Adipocyte (in vitro differentiated cells): ENCODE data around the gene FILIP1L.

ENCODE experiments used
- DNase-seq: peaks from one replicate; pipeline ENCODE4 v3.0.0-alpha.2; 2015; ENCODE audit warnings: low read depth
- H3K27me3 ChIP-seq: replicated peaks from 2 replicates; pipeline ENCODE4 v1.7.0; 2013; ENCODE audit warnings: mild to moderate bottlenecking, low read length, moderate library complexity; ENCODE audit not compliant: control insufficient read depth, insufficient read depth
- H3K36me3 ChIP-seq: 2 replicates; pipeline ENCODE4 v1.7.0; 2013; ENCODE audit warnings: low read length, mild to moderate bottlenecking, moderate library complexity; ENCODE audit not compliant: control insufficient read depth, insufficient read depth, severe bottlenecking
- H3K4me1 ChIP-seq: 2 replicates; pipeline ENCODE4 v1.7.0; 2013; ENCODE audit warnings: mild to moderate bottlenecking, low read length, moderate library complexity; ENCODE audit not compliant: control insufficient read depth, insufficient read depth
- H3K4me3 ChIP-seq: 2 replicates; pipeline ENCODE4 v1.7.0; 2013; ENCODE audit warnings: mild to moderate bottlenecking, low read length, moderate library complexity
- H3K9ac ChIP-seq: 2 replicates; pipeline ENCODE4 v1.7.0; 2013; ENCODE audit warnings: mild to moderate bottlenecking, low read length, moderate library complexity
- H3K9me3 ChIP-seq: 2 replicates; pipeline ENCODE4 v1.7.0; 2013; ENCODE audit warnings: mild to moderate bottlenecking, low read length, moderate library complexity; ENCODE audit not compliant: control insufficient read depth

Gene FILIP1L

DNA sequence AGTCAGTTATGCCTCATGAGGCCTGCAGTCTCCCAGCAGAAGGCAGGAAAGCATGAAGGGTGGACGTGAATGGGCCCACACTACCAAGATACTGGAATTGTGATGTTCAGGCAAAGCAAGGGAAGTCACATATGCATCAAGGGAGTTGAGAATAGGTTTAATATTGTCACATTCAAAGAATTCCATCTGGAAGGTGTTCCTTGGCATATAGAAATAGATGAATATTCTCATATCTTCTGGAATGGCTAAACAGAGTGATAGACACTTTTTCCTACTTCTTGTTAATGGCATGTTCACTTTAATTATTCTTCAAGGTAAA is 193.0 kb downstream of the FILIP1L start:
- Histone ChIP-seq H3K4me1 (peaks cover 49% of the 10 kb centered on the region), H3K36me3 (no peaks in the 10 kb centered on the region), H3K27me3 (no peaks in the 10 kb centered on the region), H3K9ac (no peak overlapping the region), H3K9me3 (no peaks in the 10 kb centered on the region), H3K4me3 (no peak overlapping the region)
- no peak for DNase-seq

DNA sequence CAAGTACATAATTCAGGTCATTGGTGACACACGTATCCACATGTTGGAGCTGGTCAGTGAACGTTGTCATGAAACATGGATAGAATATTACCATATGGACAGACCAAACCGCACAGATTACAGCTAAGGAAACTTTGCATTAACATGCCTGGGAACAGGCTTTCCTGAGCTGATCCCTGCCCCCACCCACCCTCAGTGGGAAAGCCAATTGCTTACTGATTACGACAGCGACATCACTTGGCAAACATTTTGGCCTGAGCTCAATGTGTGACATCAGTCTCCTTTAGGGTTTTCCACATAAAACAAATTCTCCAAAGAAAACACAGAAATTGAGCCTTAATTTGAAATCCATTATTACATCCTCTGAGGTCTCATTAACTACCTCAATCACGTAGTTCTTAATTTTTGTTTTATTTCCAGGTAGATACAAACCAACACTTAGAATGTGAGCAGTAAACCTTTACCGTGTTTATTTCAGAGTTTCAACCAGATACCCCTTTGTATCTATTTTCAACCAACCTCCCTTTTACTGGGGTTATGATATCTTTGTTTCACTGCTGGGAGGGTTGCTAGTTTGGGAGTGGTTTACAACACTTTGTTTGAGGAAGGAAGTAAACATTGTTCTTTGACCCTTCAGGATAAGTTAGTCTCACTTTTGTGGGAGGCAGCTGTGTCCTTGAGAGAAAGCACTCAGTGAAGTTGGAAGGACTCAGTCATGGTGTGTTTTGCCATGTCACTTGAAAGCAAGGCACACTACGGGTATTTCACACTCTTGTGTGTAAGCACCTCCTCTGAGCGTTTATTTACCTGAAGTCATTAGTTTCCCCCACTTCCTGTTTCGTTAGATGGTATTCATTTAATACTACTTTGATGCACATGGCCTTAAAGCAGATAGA is 193.6 kb downstream of the FILIP1L start:
- peak overlapping the region; percentile 47 for H3K9ac ChIP-seq
- DNase-seq: peak; percentile 58
- no peaks in the 10 kb centered on the region for H3K36me3 ChIP-seq
- H3K27me3 ChIP-seq: no peaks in the 10 kb centered on the region
- H3K4me3 ChIP-seq: peak overlapping the region; percentile 20
- peaks cover 49% of the 10 kb centered on the region for H3K4me1 ChIP-seq
- H3K9me3 ChIP-seq: no peaks in the 10 kb centered on the region

DNA sequence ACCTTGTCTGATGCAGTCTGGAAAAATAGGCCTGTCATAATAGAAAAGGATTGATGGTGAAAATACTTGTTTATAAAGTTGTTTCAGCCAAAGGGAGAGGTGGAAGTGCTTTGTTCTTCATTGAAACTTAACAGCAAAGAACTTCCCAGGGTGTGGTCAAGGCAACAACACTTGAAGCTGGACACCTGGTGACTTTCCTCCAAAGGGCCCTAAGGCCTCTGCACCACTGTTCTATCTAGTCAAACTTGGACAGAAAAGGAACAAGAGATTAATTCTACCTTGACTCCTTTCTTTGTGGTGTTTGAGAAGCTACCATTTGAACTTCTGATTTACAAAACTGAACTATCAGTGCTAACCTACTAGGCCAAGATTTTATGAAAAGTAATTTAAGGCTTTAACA is 194.6 kb downstream of the FILIP1L start:
- no peaks in the 10 kb centered on the region for H3K27me3 ChIP-seq
- H3K36me3 ChIP-seq: no peaks in the 10 kb centered on the region
- DNase-seq: no peak
- H3K4me1 ChIP-seq: peaks cover 49% of the 10 kb centered on the region
- no peak overlapping the region for H3K4me3 ChIP-seq
- no peaks in the 10 kb centered on the region for H3K9me3 ChIP-seq
- H3K9ac ChIP-seq: peak overlapping the region; percentile 47

GRCh38 chr3:99918715-99919114 is 195.6 kb downstream of the FILIP1L start:
- Histone ChIP-seq H3K9ac (no peak overlapping the region), H3K36me3 (no peaks in the 10 kb centered on the region), H3K9me3 (no peaks in the 10 kb centered on the region), H3K4me1 (peaks cover 49% of the 10 kb centered on the region), H3K27me3 (no peaks in the 10 kb centered on the region), H3K4me3 (no peak overlapping the region)
- DNase-seq: peak; percentile 63

DNA sequence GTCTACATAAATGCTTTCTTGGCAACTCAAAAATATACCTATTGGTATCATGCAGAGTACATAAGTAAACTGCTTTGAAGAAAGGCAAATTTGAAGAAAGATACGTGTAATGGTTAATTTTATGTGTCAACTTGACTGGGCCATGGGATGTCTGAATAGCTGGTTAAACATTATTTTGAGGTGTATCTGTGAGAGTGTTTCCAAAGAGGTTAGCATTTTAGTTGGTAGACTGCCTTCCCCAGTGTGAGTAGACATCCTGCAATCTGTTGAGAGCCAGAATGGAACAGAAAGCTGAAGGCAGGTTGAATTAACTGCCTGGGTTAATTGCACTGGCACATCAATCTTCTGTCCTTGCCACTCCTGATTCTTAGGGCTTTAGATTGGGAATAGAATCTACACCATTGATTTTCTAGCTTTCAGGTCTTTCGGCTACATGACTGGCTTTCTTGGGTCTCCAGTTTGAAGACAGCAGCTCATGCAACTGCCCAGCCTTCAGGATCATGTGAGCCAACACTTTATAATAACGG is 198.3 kb downstream of the FILIP1L start:
- no peaks in the 10 kb centered on the region for H3K36me3 ChIP-seq
- no peak for DNase-seq
- no peak overlapping the region for H3K4me3 ChIP-seq
- H3K27me3 ChIP-seq: no peaks in the 10 kb centered on the region
- no peak overlapping the region for H3K9ac ChIP-seq
- peaks cover 27% of the 10 kb centered on the region for H3K4me1 ChIP-seq
- no peaks in the 10 kb centered on the region for H3K9me3 ChIP-seq

- Histone ChIP-seq H3K36me3 (no peaks in the 10 kb centered on the region), H3K4me1 (peaks cover 14% of the 10 kb centered on the region), H3K4me3 (no peak overlapping the region), H3K9ac (no peak overlapping the region), H3K9me3 (no peaks in the 10 kb centered on the region), H3K27me3 (no peaks in the 10 kb centered on the region)
- DNase-seq: no peak
These were observed 202.9 kb downstream of the FILIP1L start for GRCh38 chr3:99911433-99911832.

DNA sequence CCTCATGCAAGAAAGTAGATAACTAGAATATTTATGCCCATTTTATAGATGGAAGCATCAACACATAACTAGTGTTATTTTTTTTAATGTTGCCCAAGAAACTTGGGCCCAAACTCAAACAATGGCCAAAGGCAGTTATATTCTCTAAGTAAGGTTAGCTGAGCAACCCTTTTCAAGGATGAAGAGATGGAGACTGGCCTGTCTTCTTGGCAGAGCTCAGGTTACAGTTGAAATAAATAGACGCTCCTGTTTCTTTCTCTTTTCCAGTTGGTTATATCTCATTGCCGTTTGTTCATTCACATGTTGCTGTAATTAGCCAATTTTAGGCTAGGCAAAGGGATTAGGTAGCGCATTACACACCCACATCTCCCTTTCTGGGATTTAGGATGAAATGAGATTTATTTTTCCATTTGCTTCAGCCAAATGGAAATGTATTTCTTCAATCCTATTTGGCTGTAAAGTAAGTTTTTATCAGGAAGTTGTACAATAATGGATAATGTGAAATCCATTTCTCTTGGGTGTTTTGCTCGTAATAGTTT is 203.5 kb downstream of the FILIP1L start:
- no peaks in the 10 kb centered on the region for H3K36me3 ChIP-seq
- H3K9me3 ChIP-seq: no peaks in the 10 kb centered on the region
- H3K4me3 ChIP-seq: no peak overlapping the region
- H3K9ac ChIP-seq: no peak overlapping the region
- peaks cover 14% of the 10 kb centered on the region for H3K4me1 ChIP-seq
- DNase-seq: no peak
- no peaks in the 10 kb centered on the region for H3K27me3 ChIP-seq

DNA sequence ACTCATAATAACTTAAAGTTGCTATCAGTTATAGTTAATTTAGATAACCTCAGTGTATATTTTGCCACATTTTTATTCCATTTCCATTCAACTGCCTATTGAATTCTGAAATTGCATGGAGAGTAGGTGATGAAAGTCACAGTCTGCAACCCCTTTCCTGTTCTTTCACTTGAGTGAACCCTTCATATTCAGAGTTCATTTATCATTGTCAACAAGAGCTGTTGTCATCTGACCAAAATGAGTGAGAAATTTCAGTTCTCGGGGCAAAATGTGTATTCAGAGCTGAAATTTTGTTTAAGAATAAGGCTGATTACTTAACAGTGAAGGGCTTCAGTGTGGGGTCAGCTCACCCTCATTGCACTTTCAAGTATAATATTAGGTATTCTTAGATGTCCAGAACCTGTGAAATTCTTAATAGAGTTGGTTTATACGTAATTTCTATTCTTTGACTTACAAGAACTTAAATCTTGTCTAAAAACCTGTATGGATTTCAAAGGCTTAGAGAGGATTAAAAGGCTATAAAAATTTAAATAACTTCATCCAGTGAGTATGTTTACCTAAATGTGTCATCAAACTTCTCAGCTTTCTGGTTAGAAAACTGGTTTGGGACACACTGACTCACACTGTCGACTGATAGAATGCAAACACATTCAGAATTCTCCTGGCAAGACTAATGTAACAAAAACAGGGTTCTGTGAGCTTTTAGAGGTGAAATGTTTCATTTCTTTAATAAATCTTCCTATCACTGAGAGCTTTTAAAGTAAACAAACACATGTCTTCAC is 204.4 kb downstream of the FILIP1L start:
- H3K4me1 ChIP-seq: peaks cover 15% of the 10 kb centered on the region
- no peaks in the 10 kb centered on the region for H3K36me3 ChIP-seq
- no peak overlapping the region for H3K4me3 ChIP-seq
- peak; percentile 31 for DNase-seq
- H3K9ac ChIP-seq: no peak overlapping the region
- H3K27me3 ChIP-seq: no peaks in the 10 kb centered on the region
- no peaks in the 10 kb centered on the region for H3K9me3 ChIP-seq

GRCh38 chr3:99907959-99908544 is 206.2 kb downstream of the FILIP1L start:
- Histone ChIP-seq H3K36me3 (no peaks in the 10 kb centered on the region), H3K9ac (no peak overlapping the region), H3K4me3 (no peak overlapping the region), H3K27me3 (no peaks in the 10 kb centered on the region), H3K4me1 (peaks cover 29% of the 10 kb centered on the region), H3K9me3 (no peaks in the 10 kb centered on the region)
- DNase-seq: no peak

GRCh38 chr3:99903869-99904268 is 210.4 kb downstream of the FILIP1L start:
- H3K4me1 ChIP-seq: peaks cover 50% of the 10 kb centered on the region
- peak; percentile 46 for DNase-seq
- H3K36me3 ChIP-seq: no peaks in the 10 kb centered on the region
- H3K9me3 ChIP-seq: no peaks in the 10 kb centered on the region
- no peak overlapping the region for H3K4me3 ChIP-seq
- no peak overlapping the region for H3K9ac ChIP-seq
- no peaks in the 10 kb centered on the region for H3K27me3 ChIP-seq

DNA sequence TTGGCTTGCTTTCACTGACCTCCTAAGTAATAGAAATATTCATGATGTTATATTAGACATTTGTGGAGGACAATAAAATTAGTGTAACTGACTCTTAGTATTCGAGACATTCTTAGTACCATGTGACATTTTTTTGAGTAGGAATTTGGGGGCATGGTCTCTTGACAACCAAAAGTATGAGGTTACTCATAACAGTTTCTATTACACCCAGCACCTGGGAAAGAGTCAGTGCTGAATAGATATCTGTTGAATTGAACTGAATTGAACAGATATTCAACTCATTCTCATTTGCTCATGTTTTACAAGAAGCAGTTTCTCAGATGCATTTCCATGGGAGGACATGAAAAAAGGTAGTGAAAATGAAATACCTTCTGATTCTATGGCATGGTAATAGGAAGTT is 212.2 kb downstream of the FILIP1L start:
- H3K9me3 ChIP-seq: no peaks in the 10 kb centered on the region
- peak overlapping the region; percentile 7 for H3K9ac ChIP-seq
- no peak for DNase-seq
- H3K36me3 ChIP-seq: no peaks in the 10 kb centered on the region
- peaks cover 53% of the 10 kb centered on the region for H3K4me1 ChIP-seq
- H3K4me3 ChIP-seq: peak overlapping the region; percentile 64
- H3K27me3 ChIP-seq: no peaks in the 10 kb centered on the region
